HG03439 (cell line): ENCODE data around the gene FBXL14.

ENCODE experiments used
- ATAC-seq: cut with Tn5 transposase; IDR thresholded peaks from one replicate; pipeline ENCODE4 v1.9.1; 2021; ENCODE audit warnings: mild to moderate bottlenecking, moderate library complexity; ENCODE audit not compliant: unreplicated experiment

FBXL14 gene

DNA sequence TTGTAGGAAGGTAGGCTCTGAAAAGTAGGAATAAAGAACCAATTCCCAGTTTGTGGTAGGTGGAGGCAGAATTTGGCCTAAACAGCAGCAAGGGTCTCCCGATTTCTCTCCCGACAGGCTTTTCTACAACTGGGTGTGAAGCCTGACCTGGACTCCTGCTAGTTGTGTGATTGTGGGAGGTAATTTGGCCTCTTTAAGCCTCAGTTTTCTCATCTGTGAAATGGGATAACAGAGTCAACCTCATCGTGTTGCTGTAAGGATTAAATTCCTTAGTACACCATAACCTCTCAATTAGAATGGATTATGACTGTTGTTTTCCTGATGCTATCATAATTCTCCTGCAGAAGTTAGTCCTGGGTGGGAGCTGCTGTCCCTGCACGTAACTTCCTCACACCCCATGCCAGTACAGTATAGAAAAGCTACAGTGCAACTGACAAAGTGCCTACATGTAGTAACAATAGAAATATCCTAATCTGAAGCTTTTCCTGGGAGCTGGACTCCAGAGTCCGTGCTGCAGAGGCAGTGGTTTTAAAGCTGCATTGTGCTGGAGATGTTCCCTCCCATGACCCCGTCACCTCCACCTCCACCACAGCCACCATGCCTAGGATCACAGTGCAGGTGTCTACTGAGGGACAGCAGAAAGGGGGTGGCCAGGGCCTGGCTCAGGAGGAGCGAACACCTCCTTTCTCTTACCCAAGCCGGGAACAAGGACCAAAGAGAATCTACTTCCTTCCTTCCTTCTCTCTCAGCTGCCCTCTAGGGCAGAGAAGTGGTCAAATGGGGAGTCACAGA lies 76.5 kb downstream of the FBXL14 start:
- no peak for ATAC-seq

DNA sequence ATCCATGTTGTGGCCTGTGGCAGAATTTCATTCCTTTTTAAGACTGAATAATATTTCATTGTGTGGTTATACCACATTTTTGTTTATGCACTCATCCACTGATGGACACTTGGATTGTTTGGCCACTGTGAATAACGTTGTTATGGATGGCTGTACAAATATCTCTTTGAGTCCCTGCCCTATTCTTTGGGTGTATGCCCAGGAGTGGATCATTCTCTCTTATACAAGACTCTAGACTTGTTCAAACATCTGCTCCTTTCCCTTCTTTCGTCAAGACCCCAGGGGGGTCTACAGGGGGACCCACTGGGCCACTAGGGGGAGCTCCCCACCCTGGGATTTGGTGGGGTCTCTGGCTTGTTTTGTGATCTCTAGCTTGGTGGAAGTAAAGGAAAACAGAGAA lies 77.4 kb downstream of the FBXL14 start:
- ATAC-seq: no peak
